Measurements from ENCODE around the gene UHRF1.
"Not testable (repeated sequence)": the region's sequence is repeated elsewhere in the genome, so short reads cannot be mapped to it uniquely, and the experiment has no call there.

The UHRF1 gene

DNA sequence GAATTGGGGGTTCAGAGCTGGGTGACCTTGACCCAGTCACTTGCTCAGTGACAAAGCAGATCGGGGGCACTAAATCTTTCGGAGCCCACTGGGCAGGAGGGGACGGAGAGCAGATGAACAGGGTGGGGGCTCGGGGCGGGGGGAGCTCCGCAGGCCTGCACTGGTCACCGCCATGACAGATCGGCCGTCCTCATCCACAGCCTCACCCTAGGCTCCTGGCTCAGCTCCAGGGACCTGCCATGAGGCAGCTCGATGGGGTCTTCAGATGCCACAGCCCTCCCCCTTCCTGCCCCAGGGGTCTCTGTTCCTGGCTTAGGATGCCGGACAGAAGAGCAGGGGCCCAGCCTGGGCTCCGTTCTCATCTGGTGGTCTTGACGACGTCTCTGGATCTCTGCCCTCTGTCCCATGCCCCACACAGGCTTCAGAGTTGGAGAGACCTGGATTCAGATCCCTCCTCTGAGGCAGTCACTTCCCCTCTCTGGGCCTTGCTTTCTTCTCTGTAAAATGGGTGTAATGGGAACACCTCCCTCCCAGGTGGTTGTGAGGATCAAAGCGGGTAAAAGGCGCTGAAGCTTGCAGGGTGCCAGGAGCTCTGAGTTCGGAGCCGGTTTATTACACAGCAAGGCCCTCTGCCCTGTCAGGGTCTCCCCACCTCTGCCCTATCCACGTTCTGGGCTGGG, 62.7 kb downstream of the UHRF1 start:
- DNase-seq (ENCODE audit: low read depth in 2 of 2): no peak

DNA sequence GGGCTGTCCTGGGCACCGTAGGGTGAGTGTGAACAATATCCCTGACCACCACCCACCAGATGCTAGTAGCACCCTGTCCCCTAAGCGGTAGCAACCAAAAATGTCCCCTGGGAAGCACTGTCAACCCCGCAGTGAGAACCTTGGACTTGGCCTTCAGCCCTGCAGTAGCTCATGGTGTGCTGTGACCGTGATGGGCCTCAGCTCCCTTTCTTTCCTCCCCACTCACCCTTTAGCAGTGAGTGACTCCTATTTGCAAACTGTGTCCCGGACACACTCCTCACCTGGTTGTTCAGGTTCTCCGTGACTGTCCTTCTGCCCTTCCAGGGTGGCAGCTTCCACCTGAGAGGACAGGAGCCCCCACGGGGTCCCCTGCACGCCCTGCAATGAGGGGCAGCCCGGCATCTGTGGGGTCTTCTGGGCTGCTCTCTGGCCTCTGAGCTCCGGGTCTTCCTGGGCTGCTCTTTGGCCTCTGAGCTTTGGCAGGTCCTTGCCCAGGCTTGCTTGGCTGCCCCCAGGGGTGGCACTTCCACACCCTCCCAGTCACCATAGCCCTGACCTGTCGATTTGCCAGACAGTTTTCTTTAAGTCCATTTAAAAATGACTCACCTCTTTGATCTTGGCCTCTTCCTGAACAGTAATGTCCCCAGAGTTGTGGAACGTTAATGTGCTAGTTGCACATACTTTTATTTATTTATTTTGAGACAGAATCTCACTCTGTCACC, 63.4 kb downstream of the UHRF1 start:
- DNase-seq (ENCODE audit: low read depth in 2 of 2): no peak

GRCh38 chr19:4974880-4975469, 65.7 kb downstream of the UHRF1 start:
- DNase-seq (ENCODE audit: low read depth in 2 of 2): no peak

DNA sequence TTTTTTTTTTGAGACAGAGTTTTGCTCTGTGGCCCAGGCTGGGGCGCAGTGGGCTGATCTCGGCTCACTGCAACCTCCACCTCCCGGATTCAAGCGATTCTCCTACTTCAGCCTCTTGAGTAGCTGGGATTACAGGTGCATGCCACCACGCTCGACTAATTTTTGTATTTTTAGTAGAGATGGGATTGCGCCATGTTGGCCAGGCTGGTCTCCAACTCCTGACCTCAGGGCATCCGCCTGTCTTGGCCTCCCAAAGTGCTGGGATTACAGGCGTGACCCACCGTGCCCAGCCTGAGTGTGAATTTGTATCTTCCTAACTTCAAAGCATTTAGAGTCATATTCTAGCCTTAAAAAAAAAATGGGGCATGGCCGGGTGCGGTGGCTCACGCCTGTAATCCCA, 66.3 kb downstream of the UHRF1 start:
- not testable (repeated sequence) for DNase-seq (ENCODE audit: low read depth in 2 of 2)

DNA sequence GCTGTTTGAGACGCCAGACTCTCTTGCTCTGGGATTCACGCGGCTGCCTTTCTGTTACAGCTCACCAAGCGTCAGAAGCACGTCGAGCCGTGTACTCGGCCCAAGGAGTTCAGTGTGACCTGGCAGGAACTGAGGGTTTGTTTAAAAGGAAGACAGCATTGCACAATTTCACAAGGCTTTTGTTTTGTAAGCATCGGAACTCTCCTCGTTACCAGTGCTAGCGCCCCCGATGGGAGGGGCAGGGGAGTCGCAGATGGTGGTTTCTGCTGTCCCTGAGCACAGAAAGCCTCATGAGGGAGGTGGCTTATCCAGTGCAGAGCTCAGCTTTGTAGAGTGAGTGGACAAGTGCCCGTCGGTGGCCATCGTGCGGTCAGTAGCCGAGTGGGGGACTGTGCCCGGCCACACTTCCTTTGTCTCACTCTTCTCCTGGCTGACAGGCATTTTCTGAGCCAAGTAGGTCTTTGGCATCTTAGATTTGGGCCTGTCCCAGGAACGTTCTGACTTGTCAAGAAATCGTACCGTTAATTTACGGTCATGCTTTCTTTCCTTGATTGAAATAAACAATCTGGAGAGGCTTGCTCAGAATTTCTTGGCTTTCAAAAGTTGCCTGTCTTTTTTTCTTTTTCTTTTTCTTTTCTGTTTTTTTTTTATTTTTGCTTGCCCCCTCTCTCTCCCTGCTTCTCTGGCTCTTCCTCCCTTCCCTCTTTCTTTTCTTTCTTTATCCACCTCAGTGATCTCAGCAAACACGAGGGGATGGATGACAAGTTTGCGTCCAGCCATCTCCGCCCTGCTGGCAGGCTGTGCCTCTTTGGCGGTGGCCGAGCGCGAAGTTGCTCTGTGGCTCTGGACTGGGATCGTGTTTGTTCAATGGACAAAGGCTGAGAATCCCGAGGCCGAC, 67.3 kb downstream of the UHRF1 start:
- DNase-seq (ENCODE audit: low read depth in 2 of 2): no peak

DNA sequence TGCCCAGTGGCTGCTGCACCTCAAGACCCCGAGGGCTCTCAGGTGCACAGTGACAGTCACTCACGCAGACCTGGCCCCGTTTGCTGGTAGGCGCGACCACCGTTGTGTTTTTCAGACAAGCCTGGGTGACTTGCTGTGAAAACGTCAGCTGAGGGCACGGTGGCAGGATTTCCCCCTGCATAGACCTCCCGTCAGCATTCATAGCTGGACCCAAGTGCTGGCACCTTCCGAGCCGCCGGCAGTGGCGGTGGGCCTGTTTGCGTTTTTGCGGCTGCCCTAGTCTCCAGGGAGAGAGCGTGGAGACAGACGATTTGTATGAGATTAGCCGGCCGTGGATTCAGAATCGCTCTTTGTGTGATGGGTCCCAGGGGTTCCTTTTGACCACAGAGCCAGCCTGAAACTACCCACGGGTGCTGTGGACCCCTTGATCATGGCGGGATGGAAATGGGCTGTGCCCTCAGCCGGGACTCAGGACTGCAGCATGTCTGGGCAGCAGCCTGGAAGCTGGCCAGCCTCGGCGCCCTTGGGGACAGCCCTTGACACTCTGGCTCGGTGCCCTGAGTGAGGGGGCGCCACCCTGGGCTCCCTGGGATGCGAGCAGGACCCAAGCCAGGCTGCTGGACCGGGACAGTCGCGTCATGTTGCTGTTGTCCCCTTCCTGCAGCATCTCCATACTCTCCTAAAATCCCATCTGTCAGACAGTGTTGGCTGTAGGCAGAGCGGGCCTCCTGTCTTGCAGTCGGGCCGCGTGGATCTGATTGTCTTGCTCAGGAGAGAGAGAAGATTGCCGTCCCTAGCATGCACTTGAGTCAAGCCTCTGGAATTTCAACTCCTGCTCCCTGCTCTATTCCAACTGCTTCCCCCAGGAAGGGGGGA, 68.2 kb downstream of the UHRF1 start:
- DNase-seq (ENCODE audit: low read depth in 2 of 2): no peak

GRCh38 chr19:4979211-4979807, 70.0 kb downstream of the UHRF1 start:
- DNase-seq (ENCODE audit: low read depth in 2 of 2): no peak

GRCh38 chr19:4980067-4980466, 70.8 kb downstream of the UHRF1 start:
- no peak for DNase-seq (ENCODE audit: low read depth in 2 of 2)

- no peak for DNase-seq (ENCODE audit: low read depth in 2 of 2)
These were observed 71.8 kb downstream of the UHRF1 start for GRCh38 chr19:4980838-4981680.

DNA sequence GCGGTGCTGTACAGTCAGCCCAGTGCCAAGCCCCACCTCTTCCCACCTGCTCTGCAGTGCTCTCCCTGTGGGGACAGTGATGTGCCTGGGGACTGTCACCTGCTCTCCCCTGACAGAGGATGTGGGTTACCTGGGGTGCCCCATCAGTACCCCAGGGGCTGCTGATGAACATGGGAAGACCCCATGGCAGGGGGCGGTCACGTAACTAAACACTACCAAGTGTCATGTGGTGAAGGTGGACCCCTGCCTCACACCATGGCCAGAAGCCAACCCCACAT, 72.3 kb downstream of the UHRF1 start:
- no peak for DNase-seq (ENCODE audit: low read depth in 2 of 2)

DNA sequence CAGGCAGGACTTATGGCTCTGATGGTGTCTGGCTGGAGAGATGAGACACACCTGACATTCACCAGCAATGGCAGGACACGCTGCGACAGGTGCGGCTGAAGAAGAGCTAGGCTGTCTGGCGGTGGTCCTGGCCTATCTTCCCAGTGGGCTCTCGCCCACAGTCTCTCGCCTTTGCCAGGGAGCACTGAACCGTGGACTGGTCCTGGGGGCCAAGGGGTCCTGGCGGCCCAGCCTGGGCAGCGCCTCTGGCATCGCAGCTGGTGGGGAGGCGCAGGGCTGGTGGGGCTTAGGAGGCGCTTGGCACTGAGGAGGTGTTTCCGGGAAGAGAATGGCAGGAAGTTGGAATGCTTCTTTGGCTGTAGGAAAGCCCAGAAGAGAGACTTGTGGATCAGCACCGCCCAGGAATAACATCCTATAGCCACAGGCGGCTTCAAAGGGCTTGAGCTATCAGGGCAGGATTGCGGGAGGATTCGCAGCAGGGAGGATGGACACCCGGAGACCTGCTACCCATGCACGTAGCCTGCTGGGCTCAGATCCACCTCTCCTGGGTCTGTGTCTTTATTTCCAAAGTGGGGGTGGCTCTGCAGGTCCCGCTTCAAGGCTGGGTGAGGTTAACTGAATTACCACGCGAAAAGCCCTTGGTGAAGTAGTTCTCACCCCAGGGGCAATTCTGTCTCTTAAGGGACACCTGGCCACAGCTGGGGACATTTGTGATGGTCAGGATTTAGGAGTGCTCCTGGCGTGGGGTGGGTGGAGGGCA, 74.2 kb downstream of the UHRF1 start:
- no peak for DNase-seq (ENCODE audit: low read depth in 2 of 2)

DNA sequence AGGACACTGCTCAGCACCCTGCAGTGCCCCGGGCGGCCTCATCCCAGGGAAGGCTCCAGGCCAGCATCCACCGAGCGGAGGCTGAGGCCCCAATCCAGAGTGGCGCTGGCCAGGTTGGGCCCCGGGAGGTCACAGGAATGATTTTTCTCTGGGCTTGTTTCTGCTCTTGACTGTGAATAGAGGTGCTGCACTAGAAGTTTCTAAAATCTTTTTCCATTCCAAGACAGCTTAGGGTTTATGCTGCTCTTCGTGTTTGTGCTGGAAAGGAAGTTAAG, 74.7 kb downstream of the UHRF1 start:
- no peak for DNase-seq (ENCODE audit: low read depth in 2 of 2)

- DNase-seq (ENCODE audit: low read depth in 2 of 2): no peak
These were observed 75.2 kb downstream of the UHRF1 start for GRCh38 chr19:4984438-4984990.

- DNase-seq (ENCODE audit: low read depth in 2 of 2): no peak
These were observed 76.3 kb downstream of the UHRF1 start for GRCh38 chr19:4985551-4985991.

DNA sequence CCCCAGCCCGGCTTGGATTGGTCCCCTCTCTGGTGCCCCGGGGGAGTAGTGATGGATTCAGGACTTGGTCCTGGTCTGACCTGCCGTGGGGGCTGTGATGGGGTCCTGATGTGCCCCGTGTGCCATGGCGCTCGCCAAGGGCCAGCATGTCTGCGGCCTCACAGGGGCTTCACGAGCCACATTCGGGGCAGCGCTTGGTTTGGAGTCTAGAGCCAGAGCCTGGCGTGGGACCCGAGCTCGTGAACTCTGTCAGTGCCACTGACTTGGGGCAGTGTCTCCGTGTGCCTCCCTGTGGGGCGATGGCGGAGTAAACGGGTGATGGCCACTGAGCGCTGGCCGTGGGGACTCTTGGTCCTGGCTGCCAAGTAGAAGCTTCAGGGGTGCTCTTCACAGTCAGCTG, 76.8 kb downstream of the UHRF1 start:
- no peak for DNase-seq (ENCODE audit: low read depth in 2 of 2)

DNA sequence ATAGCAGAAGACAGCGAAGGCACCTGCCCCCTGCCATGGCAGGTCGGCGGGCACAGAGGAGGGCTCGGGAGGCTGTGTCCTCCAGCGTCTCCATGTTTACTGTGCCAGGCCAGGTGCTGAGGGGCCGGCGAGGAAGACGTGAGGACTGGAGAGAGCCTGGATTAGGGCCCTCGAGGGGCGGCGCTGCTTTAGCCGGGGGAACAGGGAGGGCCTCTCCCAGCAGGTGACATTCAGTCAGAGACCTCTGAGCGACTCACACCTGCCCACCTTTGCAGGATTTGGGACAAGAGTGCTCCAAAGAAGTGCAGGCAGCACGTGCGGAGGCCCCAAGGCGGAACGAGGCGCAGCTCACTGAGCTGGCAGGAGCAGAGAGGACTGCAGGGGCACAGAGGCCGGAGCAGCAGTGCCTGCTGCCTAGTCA, 77.2 kb downstream of the UHRF1 start:
- no peak for DNase-seq (ENCODE audit: low read depth in 2 of 2)

- DNase-seq (ENCODE audit: low read depth in 2 of 2): no peak
These were observed 78.0 kb downstream of the UHRF1 start for GRCh38 chr19:4987256-4987655.

DNA sequence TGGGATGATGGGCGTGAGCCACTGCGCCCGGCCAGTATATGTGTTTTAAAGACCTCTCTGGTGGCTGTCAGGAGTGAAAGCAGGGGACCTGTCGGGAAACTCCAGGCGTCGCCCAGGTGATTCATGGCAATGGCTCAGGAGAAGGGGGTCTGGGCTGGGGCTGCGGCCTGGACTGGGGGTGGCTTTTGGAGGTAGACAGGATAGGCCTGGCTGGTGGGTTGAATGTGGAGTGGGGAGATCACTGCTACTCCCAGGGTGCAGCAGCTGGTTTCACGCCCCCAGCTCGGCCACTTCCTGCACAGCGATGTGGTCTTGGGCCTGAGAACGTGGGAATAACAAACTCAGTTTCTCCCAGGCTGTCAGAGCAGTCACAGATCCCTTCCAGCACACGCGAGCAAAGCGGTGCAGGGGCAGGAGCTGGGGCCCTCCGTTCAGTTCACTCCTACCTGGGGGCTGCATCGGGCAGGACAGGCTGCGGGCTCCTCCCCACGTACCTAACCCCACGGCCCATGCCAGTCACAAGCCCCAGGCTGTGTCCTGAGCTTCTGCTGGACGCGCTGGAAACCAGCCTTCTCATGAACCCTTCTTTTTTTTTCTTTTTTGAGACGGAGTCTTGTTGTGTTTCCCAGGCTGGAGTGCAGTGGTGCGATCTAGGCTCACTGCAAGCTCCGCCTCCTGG, 78.5 kb downstream of the UHRF1 start:
- no peak for DNase-seq (ENCODE audit: low read depth in 2 of 2)
